Progenitor cell of endocrine pancreas (in vitro differentiated cells): Measurements from ENCODE around the gene NLGN1. TPM values are rescaled to one million over a fixed set of nuclear protein-coding genes. Genes with fewer than 3 reads are reported as not detected.

Source experiments
- DNase-seq: peaks from one replicate; pipeline ENCODE4 v3.0.0; 2021; ENCODE audit warnings: low spot score; ENCODE audit not compliant: unreplicated experiment
- H3K27ac Mint-ChIP-seq: 2 replicates; pipeline ENCODE4 v1.8.0; 2021; ENCODE audit warnings: mild to moderate bottlenecking, moderate library complexity, mixed read lengths
- H3K27me3 Mint-ChIP-seq: 2 replicates; pipeline ENCODE4 v1.8.0; 2021; ENCODE audit warnings: mixed read lengths
- H3K36me3 Mint-ChIP-seq: 2 replicates; pipeline ENCODE4 v1.8.0; 2022; ENCODE audit warnings: mixed read lengths; ENCODE audit not compliant: insufficient read depth
- H3K4me1 Mint-ChIP-seq: 2 replicates; pipeline ENCODE4 v1.8.0; 2021; ENCODE audit warnings: low read depth, mixed read lengths
- H3K4me3 Mint-ChIP-seq: 2 replicates; pipeline ENCODE4 v1.8.0; 2021; ENCODE audit warnings: low read depth, mild to moderate bottlenecking, moderate library complexity, mixed read lengths
- H3K9me3 Mint-ChIP-seq: 2 replicates; pipeline ENCODE4 v1.8.0; 2021; ENCODE audit warnings: low read depth, mixed read lengths
- total RNA-seq: library from RNA; stranded (reverse); gene quantifications from 2 replicates; pipeline ENCODE4 v1.2.1, GENCODE V29; 2021
- TF ChIP-seq, protein P1 (sequence below): fragments of 200-600 bp; sonication (generic); IDR thresholded peaks from one replicate; pipeline ENCODE4 v1.5.0; 2021; ENCODE audit warnings: antibody characterized with exemption, mild to moderate bottlenecking; ENCODE audit not compliant: unreplicated experiment

NLGN1 gene
- total RNA-seq, 1 donor from 2014 or later = 5.7 TPM

DNA sequence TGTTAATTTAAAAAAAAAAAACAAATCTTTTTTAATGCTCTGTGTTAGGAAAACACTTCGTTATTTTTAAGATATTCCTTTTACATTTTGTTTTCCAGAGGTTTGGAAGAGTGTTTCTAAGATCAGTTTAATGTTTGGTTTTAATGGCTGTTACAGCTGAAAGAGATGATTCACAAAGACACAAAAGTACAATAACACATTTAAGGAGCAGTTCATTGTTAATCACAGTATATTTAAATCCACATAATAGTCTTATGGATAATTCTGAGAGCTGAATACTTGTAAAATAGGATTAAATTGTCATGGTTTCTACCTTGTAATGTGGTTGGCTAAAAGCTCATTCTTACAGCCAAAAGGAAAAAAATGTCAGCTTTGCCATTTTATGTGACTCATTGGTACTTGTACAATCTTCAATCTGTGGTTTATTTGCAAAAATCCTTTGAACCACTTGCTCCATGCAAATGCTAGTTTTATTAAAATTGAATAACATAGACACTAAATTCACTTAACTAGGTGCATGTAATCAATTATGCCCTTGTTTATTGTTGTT, 426.4 kb downstream of the NLGN1 start:
- TF ChIP-seq, protein P1, sequence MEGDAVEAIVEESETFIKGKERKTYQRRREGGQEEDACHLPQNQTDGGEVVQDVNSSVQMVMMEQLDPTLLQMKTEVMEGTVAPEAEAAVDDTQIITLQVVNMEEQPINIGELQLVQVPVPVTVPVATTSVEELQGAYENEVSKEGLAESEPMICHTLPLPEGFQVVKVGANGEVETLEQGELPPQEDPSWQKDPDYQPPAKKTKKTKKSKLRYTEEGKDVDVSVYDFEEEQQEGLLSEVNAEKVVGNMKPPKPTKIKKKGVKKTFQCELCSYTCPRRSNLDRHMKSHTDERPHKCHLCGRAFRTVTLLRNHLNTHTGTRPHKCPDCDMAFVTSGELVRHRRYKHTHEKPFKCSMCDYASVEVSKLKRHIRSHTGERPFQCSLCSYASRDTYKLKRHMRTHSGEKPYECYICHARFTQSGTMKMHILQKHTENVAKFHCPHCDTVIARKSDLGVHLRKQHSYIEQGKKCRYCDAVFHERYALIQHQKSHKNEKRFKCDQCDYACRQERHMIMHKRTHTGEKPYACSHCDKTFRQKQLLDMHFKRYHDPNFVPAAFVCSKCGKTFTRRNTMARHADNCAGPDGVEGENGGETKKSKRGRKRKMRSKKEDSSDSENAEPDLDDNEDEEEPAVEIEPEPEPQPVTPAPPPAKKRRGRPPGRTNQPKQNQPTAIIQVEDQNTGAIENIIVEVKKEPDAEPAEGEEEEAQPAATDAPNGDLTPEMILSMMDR = no peak
- no peaks in the 10 kb centered on the region for H3K27me3 Mint-ChIP-seq
- H3K4me1 Mint-ChIP-seq = peaks cover 9% of the 10 kb centered on the region
- no peaks in the 10 kb centered on the region for H3K36me3 Mint-ChIP-seq
- no peak overlapping the region for H3K4me3 Mint-ChIP-seq
- H3K9me3 Mint-ChIP-seq = no peaks in the 10 kb centered on the region
- no peak for DNase-seq
- no peak overlapping the region for H3K27ac Mint-ChIP-seq

DNA sequence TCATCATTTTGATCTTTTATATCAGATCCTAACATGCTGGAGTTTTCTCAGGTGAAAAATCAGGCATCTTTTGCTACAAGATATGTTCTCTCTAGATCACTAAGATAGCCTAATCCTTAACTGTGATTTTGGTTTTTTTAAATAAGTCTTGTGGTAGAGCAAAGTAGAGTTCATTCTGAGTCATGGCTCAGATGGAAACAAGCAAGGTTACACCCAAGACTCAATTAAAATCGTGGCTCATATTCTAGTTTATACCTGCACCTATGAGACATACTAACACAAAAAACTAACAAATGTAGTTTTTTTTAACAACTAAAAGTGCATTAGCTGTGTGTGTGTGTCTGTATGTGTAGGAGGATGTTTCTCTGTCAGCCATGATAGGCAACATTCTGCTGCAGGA, 428.2 kb downstream of the NLGN1 start:
- H3K4me3 Mint-ChIP-seq = no peak overlapping the region
- no peaks in the 10 kb centered on the region for H3K36me3 Mint-ChIP-seq
- no peak for DNase-seq
- peaks cover 9% of the 10 kb centered on the region for H3K4me1 Mint-ChIP-seq
- TF ChIP-seq, protein P1 = no peak
- H3K27ac Mint-ChIP-seq = no peak overlapping the region
- no peaks in the 10 kb centered on the region for H3K9me3 Mint-ChIP-seq
- no peaks in the 10 kb centered on the region for H3K27me3 Mint-ChIP-seq

DNA sequence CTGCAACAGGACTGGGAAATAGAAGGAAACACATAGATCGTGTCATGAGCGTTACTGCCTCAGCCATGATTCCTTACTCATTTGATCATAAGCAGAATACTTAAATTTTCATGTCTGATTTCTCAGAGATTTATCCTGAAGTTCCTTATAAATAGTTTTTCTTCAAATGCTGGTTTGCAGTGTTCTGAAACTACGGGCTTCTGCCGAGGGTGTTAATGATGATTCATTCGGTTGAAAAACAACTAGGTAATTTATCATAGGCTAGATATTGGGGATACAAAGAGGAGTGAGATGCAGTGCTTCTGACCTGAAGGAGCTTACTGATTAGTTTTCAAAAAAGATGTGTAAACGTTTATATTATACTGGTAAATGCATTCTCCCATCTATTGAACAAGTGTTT, 428.9 kb downstream of the NLGN1 start:
- DNase-seq = no peak
- Mint-ChIP-seq H3K36me3 (no peaks in the 10 kb centered on the region), H3K9me3 (no peaks in the 10 kb centered on the region), H3K27me3 (no peaks in the 10 kb centered on the region), H3K4me1 (peaks cover 9% of the 10 kb centered on the region), H3K27ac (no peak overlapping the region), H3K4me3 (no peak overlapping the region)
- TF ChIP-seq, protein P1 = no peak

DNA sequence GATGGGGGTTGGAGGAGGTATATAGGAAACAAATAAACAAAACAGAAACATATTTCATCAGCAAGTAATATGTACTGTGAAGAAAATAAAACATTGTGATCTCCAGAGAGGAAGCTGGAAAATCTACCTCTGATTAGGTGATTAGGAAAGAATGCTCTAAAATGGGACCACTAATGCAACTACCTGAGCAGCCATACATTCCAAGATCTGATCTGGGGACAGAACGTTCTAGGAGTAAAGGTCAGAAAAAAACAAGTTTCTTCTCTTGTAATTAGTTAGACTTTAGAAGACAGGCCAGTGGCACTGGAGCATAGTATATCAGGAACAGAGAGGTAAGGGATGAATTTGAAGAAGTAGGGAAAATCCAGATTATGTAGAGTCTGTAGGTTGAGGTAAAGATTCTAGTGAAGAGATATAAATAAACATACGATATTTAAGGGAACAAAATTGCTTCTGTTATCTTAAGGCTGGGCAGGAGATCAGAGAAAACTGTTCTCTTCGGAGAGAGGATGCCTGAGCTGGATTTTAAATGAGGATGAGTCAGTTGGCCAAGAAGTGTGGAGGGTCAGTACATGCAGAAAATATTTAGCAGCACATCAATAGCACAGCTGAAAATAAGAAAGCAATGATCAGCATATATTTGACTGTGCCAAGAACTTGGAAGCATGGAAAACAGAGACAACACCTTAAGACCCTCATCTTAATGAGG, 429.5 kb downstream of the NLGN1 start:
- peaks cover 9% of the 10 kb centered on the region for H3K4me1 Mint-ChIP-seq
- no peak overlapping the region for H3K27ac Mint-ChIP-seq
- TF ChIP-seq, protein P1 = no peak
- no peaks in the 10 kb centered on the region for H3K9me3 Mint-ChIP-seq
- H3K4me3 Mint-ChIP-seq = no peak overlapping the region
- no peaks in the 10 kb centered on the region for H3K27me3 Mint-ChIP-seq
- no peak for DNase-seq
- no peaks in the 10 kb centered on the region for H3K36me3 Mint-ChIP-seq

DNA sequence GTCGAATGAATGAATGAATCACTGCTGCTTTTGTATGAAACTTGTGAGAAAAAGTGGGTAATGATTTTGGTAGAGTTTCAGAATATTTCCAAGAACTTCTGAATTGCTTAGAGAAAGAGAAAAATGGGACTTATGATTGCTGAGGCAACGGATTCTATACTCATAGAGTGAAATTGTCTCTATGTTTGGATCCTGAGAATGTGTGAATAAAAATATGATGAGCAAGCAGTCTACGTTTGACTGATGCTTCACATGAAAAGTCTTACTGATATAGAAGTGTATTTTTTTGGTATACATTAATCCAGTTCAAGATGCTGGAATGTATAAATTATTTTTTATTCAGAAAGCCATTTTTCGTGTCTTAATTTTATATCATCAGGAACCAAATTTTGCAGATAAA, 441.1 kb downstream of the NLGN1 start:
- Mint-ChIP-seq H3K36me3 (no peaks in the 10 kb centered on the region), H3K9me3 (no peaks in the 10 kb centered on the region), H3K4me1 (peaks cover 4% of the 10 kb centered on the region), H3K27ac (no peak overlapping the region), H3K4me3 (no peak overlapping the region), H3K27me3 (no peaks in the 10 kb centered on the region)
- TF ChIP-seq, protein P1 = no peak
- DNase-seq = no peak
